CMK (cell line): Measurements from ENCODE around the gene RASGRF2.
"Not testable (repeated sequence)": the region's sequence is repeated elsewhere in the genome, so short reads cannot be mapped to it uniquely, and the experiment has no call there.

Experiments
- DNase-seq: peaks from one replicate; pipeline ENCODE4 v3.0.0-alpha.2; 2010; ENCODE audit warnings: low read depth

RASGRF2 gene

DNA sequence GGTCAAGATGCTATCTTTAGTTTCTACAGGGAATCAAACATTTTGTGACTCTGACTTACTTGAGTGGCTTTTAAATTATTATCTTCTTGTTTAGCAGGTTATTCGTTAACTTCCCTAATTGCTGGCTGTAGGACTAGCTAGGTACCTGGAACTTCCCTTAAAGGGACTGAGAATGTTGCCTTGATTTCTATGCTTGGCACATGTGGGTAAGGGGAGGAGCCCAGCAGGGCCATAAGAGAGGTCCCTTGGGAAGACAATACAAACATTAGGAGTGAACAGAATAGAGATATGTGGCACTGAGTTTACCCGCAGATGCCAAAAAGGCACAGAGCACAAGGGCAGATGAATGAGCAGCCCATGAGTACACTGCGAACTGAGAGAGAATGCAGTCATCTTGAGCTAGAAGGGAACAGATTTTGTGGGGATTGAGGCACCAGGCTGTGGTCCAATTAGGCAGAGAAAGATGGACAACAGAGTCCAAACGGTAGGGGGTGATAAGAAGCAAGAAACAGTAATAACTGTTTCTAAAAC, 282.8 kb downstream of the RASGRF2 start:
- no peak for DNase-seq

- DNase-seq, result no peak
Observed at GRCh38 chr5:81244451-81244850, 284.3 kb downstream of the RASGRF2 start.

GRCh38 chr5:81245871-81246235, 285.7 kb downstream of the RASGRF2 start:
- no peak for DNase-seq

DNA sequence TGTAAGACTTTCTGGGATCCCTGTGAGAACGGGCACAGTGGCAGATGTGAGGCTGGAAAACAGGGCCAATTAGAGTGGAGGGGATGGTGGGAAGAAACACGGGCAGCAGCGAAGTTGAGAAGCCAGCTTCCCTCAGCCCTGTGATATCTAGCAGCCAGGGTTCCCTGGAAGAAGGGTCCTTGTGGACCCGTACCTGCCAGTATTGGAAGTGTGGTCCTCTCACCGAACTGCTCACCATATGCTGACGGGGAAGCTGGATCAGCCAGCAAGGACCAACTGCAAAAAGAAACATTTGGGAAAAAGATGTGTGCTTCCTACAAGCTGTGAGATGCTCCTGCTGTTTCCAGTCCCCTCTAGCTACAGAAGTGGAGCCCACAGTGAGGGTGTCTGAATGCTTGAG, 286.5 kb downstream of the RASGRF2 start:
- DNase-seq, result no peak

- DNase-seq, result no peak
Observed at GRCh38 chr5:81247441-81247972, 287.3 kb downstream of the RASGRF2 start.

- DNase-seq, result no peak
Observed at GRCh38 chr5:81249240-81249639, 289.1 kb downstream of the RASGRF2 start.

GRCh38 chr5:81250004-81250403, 289.8 kb downstream of the RASGRF2 start:
- DNase-seq, result no peak

DNA sequence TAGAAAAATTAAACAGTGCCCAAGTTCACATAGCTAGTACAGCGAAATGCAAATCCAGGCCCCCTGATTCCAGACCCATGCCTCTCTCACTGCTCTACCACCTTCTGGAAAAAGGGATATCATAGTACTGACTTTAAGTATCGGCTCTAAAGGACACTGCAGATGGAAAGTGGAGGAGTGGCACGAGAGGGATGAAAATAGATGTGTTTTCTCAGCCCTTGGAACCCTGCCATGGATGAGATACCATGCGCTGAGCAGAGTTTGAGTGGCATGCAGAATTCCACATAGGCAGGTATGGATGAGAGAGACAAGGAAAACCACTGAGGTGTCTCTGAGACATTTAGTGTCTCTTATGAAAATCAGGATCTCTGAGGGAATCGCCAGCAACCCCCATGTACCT, 291.8 kb downstream of the RASGRF2 start:
- DNase-seq, result no peak

- DNase-seq, result no peak
Observed at GRCh38 chr5:81252904-81253303, 292.7 kb downstream of the RASGRF2 start.

DNA sequence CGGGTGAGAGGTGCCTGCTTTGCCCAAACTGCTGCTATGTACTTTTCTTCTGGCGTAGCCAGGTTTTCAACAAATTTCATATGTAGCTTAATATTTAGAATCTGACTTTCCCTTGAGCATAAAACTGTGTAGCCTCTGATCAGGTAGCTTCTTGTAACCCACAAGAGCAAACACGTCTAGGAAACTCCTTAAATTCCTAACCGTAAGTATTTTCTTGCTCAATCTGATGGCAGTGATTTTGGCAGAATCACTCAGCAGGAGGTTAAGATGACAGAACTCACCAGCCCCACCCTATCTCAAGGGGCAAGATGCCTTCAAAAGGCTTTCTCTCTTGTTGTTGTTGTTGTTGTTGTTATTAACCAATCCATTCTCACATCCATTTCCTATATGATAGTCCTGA, 293.7 kb downstream of the RASGRF2 start:
- no peak for DNase-seq

DNA sequence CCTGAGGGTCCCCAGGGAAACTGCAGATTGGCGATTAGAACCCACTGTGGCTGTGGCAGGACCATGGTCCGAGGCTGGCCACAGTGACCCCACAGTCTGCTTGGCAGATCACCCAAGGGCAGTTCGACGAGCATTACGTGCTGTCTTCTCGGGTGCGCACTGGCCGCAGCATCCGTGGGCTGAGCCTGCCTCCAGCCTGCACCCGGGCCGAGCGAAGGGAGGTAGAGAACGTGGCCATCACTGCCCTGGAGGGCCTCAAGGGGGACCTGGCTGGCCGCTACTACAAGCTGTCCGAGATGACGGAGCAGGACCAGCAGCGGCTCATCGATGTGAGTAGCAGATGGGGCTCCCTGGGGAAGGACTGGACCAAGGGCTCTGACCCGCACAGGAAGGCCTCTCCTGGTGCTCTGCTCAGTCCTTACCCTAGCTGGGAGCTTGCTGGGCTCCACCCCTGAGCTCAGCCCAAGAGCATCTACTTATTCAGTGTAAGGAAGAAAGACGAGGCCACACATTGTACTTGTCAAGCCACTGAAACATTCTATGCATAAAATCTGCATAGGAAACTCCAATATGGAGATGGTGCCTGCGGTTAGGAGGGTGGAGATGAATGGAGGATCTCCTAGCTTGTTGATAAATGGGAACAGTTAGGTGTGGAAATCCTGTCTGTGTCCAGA, 294.9 kb downstream of the RASGRF2 start:
- no peak for DNase-seq

DNA sequence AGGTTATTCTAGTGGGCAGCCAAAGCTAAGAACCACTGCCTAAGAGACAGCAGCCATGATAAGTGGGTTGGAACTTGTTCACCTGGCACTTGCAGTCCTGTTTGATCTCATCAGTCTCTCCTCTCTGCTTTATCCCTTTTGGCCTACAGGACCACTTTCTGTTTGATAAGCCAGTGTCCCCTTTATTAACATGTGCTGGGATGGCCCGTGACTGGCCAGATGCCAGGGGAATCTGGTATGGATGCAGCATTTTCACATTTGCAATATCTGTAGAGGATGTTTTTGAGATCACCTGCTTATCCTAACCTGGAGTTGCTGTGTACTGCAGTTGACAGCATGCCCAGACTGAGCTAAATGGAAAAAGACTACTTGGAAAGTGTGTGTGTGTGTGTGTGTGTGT, 296.6 kb downstream of the RASGRF2 start:
- no peak for DNase-seq

DNA sequence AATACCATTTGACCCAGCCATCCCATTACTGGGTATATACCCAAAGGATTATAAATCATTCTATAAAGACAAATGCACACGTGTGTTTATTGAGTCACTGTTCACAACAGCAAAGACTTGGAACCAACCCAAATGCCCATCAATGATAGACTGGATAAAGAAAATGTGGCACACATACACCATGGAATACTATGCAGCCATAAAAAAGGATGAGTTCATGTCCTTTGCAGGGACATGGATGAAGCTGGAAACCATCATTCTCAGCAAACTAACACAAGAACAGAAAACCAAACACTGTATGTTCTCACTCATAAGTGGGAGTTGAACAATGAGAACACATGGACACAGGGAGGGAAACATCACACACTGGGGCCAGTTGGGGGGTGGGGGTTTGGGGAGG, 302.6 kb downstream of the RASGRF2 start:
- DNase-seq, result not testable (repeated sequence)

DNA sequence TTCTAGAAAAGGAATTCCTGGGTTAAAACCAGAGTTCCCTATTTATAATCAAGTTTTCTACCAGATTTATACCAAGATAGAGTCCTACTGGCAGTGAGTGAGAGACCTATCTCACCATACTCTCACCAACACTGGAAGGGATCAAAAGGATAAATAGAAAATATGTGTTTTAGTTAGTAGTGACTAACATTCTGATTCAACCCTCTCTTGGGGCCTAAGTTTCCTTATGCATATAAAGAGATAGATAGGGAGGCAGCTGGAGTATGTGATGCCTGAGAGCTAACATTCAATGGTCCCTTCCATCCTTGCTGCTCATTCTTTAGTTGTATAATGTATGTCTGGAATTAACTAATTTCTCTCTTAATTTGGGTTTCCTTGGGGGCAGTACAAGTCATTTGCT, 304.9 kb downstream of the RASGRF2 start:
- DNase-seq, result no peak

GRCh38 chr5:81268521-81269196, 308.5 kb downstream of the RASGRF2 start:
- DNase-seq, result no peak

GRCh38 chr5:81269751-81270393, 309.7 kb downstream of the RASGRF2 start:
- DNase-seq, result no peak

GRCh38 chr5:81270394-81271027, 310.3 kb downstream of the RASGRF2 start:
- DNase-seq, result not testable (repeated sequence)
